ENCODE results near the gene FAM193A.

DNA sequence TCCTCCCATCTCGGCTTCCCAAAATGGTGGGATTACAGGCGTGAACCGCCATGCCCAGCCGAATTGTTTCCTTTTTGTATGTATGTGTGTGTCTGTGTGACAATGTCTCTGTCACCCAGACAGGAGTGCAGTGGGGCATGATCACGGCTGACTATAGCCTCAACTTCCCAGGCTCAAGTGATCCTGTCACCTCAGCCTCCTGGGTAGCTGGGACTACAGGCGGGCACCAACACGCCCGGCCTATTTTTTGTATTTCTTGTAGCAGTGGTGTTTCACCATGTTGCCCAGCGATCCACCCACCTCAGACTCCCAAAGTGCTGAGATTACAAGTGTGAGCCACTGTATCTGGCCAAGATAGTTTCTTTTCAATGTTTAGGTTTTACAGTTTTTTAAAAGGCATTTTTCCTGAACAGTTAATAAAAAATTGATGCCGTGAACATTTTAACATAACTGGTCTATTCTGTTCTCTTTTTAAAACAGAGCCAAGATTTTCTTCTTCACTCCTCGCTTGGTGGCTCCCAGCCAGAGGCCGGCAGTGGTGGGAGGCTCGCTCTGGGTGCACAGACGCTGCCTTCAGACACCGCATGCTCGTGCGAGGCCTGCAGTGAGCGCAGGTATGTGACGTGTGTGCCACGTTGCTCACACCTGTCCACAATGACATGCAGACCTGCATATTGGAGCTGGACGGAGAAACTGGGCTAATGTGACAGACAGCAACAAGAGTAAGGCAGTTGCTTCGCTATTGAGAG, 88.5 kb downstream of the FAM193A start:
- TF ChIP-seq, protein P1, sequence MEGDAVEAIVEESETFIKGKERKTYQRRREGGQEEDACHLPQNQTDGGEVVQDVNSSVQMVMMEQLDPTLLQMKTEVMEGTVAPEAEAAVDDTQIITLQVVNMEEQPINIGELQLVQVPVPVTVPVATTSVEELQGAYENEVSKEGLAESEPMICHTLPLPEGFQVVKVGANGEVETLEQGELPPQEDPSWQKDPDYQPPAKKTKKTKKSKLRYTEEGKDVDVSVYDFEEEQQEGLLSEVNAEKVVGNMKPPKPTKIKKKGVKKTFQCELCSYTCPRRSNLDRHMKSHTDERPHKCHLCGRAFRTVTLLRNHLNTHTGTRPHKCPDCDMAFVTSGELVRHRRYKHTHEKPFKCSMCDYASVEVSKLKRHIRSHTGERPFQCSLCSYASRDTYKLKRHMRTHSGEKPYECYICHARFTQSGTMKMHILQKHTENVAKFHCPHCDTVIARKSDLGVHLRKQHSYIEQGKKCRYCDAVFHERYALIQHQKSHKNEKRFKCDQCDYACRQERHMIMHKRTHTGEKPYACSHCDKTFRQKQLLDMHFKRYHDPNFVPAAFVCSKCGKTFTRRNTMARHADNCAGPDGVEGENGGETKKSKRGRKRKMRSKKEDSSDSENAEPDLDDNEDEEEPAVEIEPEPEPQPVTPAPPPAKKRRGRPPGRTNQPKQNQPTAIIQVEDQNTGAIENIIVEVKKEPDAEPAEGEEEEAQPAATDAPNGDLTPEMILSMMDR (IDR thresholded peaks at IDR 0.05) = no peak
- no peak for TF ChIP-seq ZFX (IDR thresholded peaks at IDR 0.05; ENCODE audit: borderline replicate concordance)
